ENCODE measurements around the gene WDR75. TPM values are rescaled to one million over a fixed set of nuclear protein-coding genes. Genes with fewer than 3 reads are reported as not detected.

Gene WDR75
- total RNA-seq, 1 donor from 2014 or later: 17.0 TPM

GRCh38 chr2:189465478-189465877, 24.2 kb downstream of the WDR75 start:
- Histone ChIP-seq H3K36me3 (peaks cover 92% of the 10 kb centered on the region), H3K4me3 (no peak overlapping the region), H3K9me3 (replicated peaks) (no peaks in the 10 kb centered on the region), H3K4me1 (peaks cover 15% of the 10 kb centered on the region), H3K27me3 (ENCODE audit: low read depth) (no peaks in the 10 kb centered on the region), H3K27ac (replicated peaks) (peak overlapping the region; percentile 21)
- intact Hi-C loops (cut with micrococcal nuclease): loop anchor here (10.0 kb wide), 2 partner anchors 109 to 159 kb away; no protein-coding TSS in a partner anchor
- TF ChIP-seq CTCF (IDR thresholded peaks at IDR 0.05; ENCODE audit: borderline replicate concordance): no peak
- no peak for DNase-seq

- H3K4me3 ChIP-seq: no peak overlapping the region
- H3K27me3 ChIP-seq (ENCODE audit: low read depth): no peaks in the 10 kb centered on the region
- no peak for TF ChIP-seq CTCF (IDR thresholded peaks at IDR 0.05; ENCODE audit: borderline replicate concordance)
- peaks cover 15% of the 10 kb centered on the region for H3K4me1 ChIP-seq
- no peak for DNase-seq
- H3K27ac ChIP-seq (replicated peaks): peak overlapping the region; percentile 21
- peaks cover 94% of the 10 kb centered on the region for H3K36me3 ChIP-seq
- intact Hi-C loops (cut with micrococcal nuclease): loop anchor here (10.0 kb wide), 2 partner anchors 109 to 159 kb away; no protein-coding TSS in a partner anchor
- H3K9me3 ChIP-seq (replicated peaks): no peaks in the 10 kb centered on the region
Measured at GRCh38 chr2:189466046-189466445, 24.8 kb downstream of the WDR75 start.

DNA sequence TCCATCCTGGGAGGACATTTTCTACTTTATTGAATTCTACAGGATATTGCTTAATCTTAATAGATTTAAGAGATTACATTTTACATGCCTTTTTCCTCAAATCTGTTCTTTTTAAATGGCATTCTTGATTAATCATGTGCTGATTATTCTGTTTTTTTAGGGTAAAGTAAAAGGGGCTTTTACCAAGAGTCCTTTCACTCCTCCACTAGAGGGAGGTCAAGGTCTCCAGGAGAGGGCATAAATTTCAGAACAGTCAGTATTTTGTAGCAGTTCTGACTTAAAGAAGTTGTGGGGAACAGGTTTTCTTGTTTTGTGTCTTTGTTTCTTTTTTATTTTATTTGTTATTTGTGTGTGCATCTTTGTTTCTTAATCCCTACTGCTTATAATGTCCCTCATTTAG, 25.4 kb downstream of the WDR75 start:
- Histone ChIP-seq H3K36me3 (peaks cover 95% of the 10 kb centered on the region), H3K9me3 (replicated peaks) (no peaks in the 10 kb centered on the region), H3K4me3 (no peak overlapping the region), H3K4me1 (peaks cover 15% of the 10 kb centered on the region), H3K27ac (replicated peaks) (no peak overlapping the region), H3K27me3 (ENCODE audit: low read depth) (no peaks in the 10 kb centered on the region)
- DNase-seq: no peak
- intact Hi-C loops (cut with micrococcal nuclease): loop anchor here (10.0 kb wide), 2 partner anchors 108 to 158 kb away; no protein-coding TSS in a partner anchor
- peak; percentile 78 for TF ChIP-seq CTCF (IDR thresholded peaks at IDR 0.05; ENCODE audit: borderline replicate concordance)

DNA sequence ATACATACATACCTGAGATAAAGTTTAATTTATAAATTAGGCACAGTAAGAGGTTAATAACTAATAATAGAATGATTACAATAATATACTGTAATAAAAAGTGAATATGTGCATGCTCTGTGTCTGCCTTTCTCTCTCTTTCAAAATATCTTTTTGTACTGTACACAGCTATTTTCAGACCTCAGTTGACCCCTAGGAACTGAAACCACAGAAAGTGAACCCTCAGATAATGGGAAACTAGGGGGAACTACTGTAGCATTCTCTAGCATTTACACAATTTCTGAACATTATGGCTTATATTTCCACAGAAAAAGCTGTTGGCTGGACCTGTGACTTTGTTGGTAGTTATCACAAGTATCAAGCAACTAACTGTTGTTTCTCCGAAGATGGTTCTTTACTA, 25.9 kb downstream of the WDR75 start:
- Histone ChIP-seq H3K4me3 (no peak overlapping the region), H3K27ac (replicated peaks) (no peak overlapping the region), H3K36me3 (peaks cover 95% of the 10 kb centered on the region), H3K9me3 (replicated peaks) (no peaks in the 10 kb centered on the region), H3K4me1 (peaks cover 15% of the 10 kb centered on the region), H3K27me3 (ENCODE audit: low read depth) (no peaks in the 10 kb centered on the region)
- no peak for TF ChIP-seq CTCF (IDR thresholded peaks at IDR 0.05; ENCODE audit: borderline replicate concordance)
- no peak for DNase-seq
- intact Hi-C loops (cut with micrococcal nuclease): loop anchor here (10.0 kb wide), 2 partner anchors 108 to 158 kb away; no protein-coding TSS in a partner anchor

GRCh38 chr2:189467593-189467992, 26.3 kb downstream of the WDR75 start:
- H3K27me3 ChIP-seq (ENCODE audit: low read depth): no peaks in the 10 kb centered on the region
- intact Hi-C loops (cut with micrococcal nuclease): loop anchor here (10.0 kb wide), 2 partner anchors 107 to 157 kb away; no protein-coding TSS in a partner anchor
- no peak for TF ChIP-seq CTCF (IDR thresholded peaks at IDR 0.05; ENCODE audit: borderline replicate concordance)
- DNase-seq: no peak
- no peaks in the 10 kb centered on the region for H3K9me3 ChIP-seq (replicated peaks)
- no peak overlapping the region for H3K4me3 ChIP-seq
- H3K4me1 ChIP-seq: peaks cover 15% of the 10 kb centered on the region
- peaks cover 93% of the 10 kb centered on the region for H3K36me3 ChIP-seq
- H3K27ac ChIP-seq (replicated peaks): no peak overlapping the region

Data from left ventricle myocardium inferior (tissue), 1 donor.